Neutrophil (primary cell): ENCODE measurements around the gene RPS18.

Source experiments
- H3K27ac ChIP-seq: fragments of 200-600 bp; sonication (generic); 2 replicates; pipeline ENCODE4 v1.5.1; 2016; ENCODE audit warnings: mild to moderate bottlenecking, moderate library complexity
- H3K27me3 ChIP-seq: fragments of 200-600 bp; sonication (generic); 2 replicates; pipeline ENCODE4 v1.6.0; 2016; ENCODE audit warnings: mild to moderate bottlenecking
- H3K36me3 ChIP-seq: fragments of 200-600 bp; sonication (generic); 2 replicates; pipeline ENCODE4 v1.5.1; 2017
- H3K4me1 ChIP-seq, 2 experiments: fragments of 200-600 bp in 1 of 2; sonication (generic) in 1 of 2; 1 replicate in 1 of 2; 2 replicates in 1 of 2; pipeline versions ENCODE4 v1.5.1 to v1.6.1; 2013 to 2016; ENCODE audit warnings: low read depth in 1 of 2, low read length in 1 of 2, mild to moderate bottlenecking in 1 of 2, moderate library complexity in 1 of 2; ENCODE audit not compliant: control insufficient read depth in 1 of 2, insufficient read depth in 1 of 2
- H3K4me3 ChIP-seq, 2 experiments: fragments of 200-600 bp in 1 of 2; sonication (generic) in 1 of 2; 1 replicate in 1 of 2; 2 replicates in 1 of 2; pipeline ENCODE4 v1.5.1; 2013 to 2016; ENCODE audit warnings: low read depth in 1 of 2, low read length in 1 of 2, mild to moderate bottlenecking in 1 of 2, moderate library complexity in 1 of 2
- H3K9me3 ChIP-seq: fragments of 200-600 bp; sonication (generic); 2 replicates; pipeline ENCODE4 v1.5.1; 2016
- CTCF ChIP-seq: fragments of 200-600 bp; sonication (generic); IDR thresholded peaks from 2 replicates; pipeline ENCODE4 v1.5.1; 2016; ENCODE audit warnings: antibody characterized with exemption

The RPS18 gene

GRCh38 chr6:33286946-33287914 lies 15.4 kb downstream of the RPS18 start:
- Histone ChIP-seq H3K27me3 (no peaks in the 10 kb centered on the region), H3K36me3 (peaks cover 20% of the 10 kb centered on the region), H3K27ac (no peak overlapping the region), H3K9me3 (no peaks in the 10 kb centered on the region), H3K4me3 (no peak overlapping the region), H3K4me1 (peaks cover 22 to 23% of the 10 kb centered on the region in 2 experiments)
- no peak for TF ChIP-seq CTCF

- peak overlapping the region; percentile 98 to 99 for H3K4me3 ChIP-seq
- H3K36me3 ChIP-seq: peaks cover 25% of the 10 kb centered on the region
- H3K9me3 ChIP-seq: no peaks in the 10 kb centered on the region
- H3K27me3 ChIP-seq: no peaks in the 10 kb centered on the region
- no peak for TF ChIP-seq CTCF
- peaks cover 22 to 23% of the 10 kb centered on the region in 2 experiments for H3K4me1 ChIP-seq
- H3K27ac ChIP-seq: peak overlapping the region; percentile 78
Observed at GRCh38 chr6:33288141-33288920, 16.5 kb downstream of the RPS18 start.

GRCh38 chr6:33288921-33289783 lies 17.3 kb downstream of the RPS18 start, which contains the start of the genes PFDN6 and WDR46:
Gene PFDN6 (plus strand): TSS chr6:33289601. CDS start chr6:33289857, 256 bp downstream.
Gene WDR46 (minus strand): TSS chr6:33289239. CDS start chr6:33289170, 69 bp downstream.
- no peaks in the 10 kb centered on the region for H3K27me3 ChIP-seq
- H3K36me3 ChIP-seq: peaks cover 33% of the 10 kb centered on the region

GRCh38 chr6:33289784-33290315 lies 18.0 kb downstream of the RPS18 start:
- H3K36me3 ChIP-seq: peaks cover 40% of the 10 kb centered on the region
- no peak for TF ChIP-seq CTCF
- H3K27ac ChIP-seq: peak overlapping the region; percentile 78
- peaks cover 23 to 27% of the 10 kb centered on the region in 2 experiments for H3K4me1 ChIP-seq
- no peaks in the 10 kb centered on the region for H3K27me3 ChIP-seq
- no peaks in the 10 kb centered on the region for H3K9me3 ChIP-seq
- peak overlapping the region; percentile 98 to 99 for H3K4me3 ChIP-seq

More at GRCh38 chr6:33288921-33289783, 17.3 kb downstream of the RPS18 start, which contains the start of the genes PFDN6 and WDR46:
- H3K27ac ChIP-seq: peak within 1 kb of the TSS; percentile 78
- TF ChIP-seq CTCF: peak; percentile 6
- peaks cover 22 to 23% of the 10 kb centered on the region in 2 experiments for H3K4me1 ChIP-seq
- H3K9me3 ChIP-seq: no peaks in the 10 kb centered on the region
- peak within 1 kb of the TSS; percentile 98 to 99 for H3K4me3 ChIP-seq
